HCEC 1CT (cell line): ENCODE data around the gene CACNA1S.

Source experiments
- DNase-seq: peaks from one replicate; pipeline ENCODE4 v3.0.0-alpha.2; 2017

Gene CACNA1S

GRCh38 chr1:201059871-201060555 lies 52.2 kb downstream of the CACNA1S start:
- DNase-seq: no peak

GRCh38 chr1:201059401-201059800 lies 52.8 kb downstream of the CACNA1S start:
- no peak for DNase-seq

GRCh38 chr1:201054091-201054543 lies 58.1 kb downstream of the CACNA1S start:
- DNase-seq: no peak

- no peak for DNase-seq
Observed at GRCh38 chr1:201053155-201053860, 58.9 kb downstream of the CACNA1S start.

DNA sequence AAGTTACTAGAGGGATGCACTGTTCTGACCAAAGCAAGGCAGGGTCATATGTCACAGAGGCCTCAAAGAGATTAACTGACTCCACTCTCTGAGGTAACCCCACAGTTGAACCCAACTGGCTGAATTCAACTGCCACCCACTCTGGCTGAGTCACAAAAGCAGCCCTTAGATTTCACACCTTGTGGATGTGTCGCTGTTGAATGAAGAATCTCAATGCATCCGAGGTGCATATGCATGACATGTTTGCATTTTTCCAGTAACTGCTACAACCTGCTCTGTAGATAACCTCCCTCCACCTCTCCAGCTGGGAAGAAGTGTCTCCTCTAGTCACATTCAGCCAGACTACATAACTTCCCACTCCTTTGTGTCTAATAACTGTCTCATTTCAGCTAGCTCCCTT lies 60.8 kb downstream of the CACNA1S start:
- DNase-seq: no peak

GRCh38 chr1:201050515-201051277 lies 61.5 kb downstream of the CACNA1S start:
- DNase-seq: peak; percentile 15

- no peak for DNase-seq
Observed at GRCh38 chr1:201049248-201049831, 62.9 kb downstream of the CACNA1S start.

GRCh38 chr1:201048521-201048920 lies 63.7 kb downstream of the CACNA1S start:
- no peak for DNase-seq

DNA sequence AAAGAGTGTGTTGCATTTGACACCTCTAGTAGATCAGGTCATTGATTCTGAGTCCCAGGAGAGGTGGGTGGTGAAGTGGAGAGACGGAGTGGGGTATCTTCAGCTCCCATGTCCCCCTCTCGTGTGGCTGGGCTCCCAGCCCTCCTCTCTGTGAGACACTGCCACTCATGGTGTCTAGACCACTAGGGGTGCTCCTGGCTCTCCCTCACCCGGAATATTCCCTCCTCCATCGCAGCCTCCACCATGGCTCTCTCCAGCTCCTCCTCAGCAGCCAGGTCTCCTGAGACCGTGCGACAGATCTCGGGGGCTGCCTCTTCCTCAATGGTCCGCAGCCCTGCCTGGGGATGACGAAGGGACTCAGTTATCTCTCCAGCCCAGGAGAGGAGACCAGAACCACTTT lies 68.1 kb downstream of the CACNA1S start:
- no peak for DNase-seq

DNA sequence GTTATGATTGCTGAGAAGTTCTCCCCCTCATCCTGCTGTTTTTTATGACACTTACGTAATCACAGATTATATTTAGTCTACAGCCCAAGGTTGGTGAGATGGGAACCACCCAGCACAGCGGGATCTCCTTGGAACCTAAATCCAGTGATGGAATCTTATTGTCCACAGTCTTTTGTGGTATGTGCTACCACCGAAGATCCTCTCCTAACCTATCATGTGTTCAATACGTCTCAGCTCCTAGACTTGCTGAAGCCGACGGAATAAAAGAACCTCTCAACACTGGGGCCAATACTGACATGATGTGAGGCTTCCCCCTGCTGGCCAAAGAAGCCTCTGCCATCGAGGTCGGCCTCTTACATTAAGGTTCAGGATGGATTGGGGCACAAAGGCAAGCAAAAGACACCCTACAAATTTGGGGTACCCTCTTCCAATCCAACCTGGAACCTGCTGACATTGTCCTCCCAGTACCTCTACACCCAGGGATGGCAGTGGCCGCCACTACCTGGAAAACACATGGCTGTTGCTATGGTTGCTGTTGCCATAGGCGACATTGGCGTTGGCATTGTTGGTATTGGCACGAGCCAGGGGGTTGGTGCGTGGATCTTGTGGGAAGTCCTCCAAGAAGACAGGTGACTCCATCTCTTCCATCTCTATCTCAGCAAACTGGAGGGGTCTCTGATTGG lies 69.3 kb downstream of the CACNA1S start:
- DNase-seq: peak; percentile 61

GRCh38 chr1:201041011-201041410 lies 71.2 kb downstream of the CACNA1S start:
- no peak for DNase-seq

DNA sequence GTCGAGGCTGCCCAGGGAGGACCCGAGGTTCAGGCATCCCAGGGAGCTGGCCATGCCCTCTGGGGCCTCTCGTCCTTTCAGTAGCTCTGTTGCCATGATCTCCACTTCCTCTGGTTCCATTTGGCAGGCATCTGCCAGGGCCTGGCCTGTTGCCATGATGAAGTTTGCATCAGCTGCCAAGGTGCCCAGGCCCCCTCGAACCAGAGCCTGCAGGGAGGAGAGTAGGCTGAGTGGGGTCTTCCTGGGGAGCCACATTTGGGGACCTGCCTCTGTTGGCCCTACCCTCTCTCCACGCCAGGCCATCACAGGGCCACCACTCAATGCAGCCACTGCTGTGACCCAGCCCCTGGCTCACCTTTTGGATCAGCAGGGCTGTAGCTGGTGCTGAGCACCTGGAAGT lies 72.3 kb downstream of the CACNA1S start:
- no peak for DNase-seq

DNA sequence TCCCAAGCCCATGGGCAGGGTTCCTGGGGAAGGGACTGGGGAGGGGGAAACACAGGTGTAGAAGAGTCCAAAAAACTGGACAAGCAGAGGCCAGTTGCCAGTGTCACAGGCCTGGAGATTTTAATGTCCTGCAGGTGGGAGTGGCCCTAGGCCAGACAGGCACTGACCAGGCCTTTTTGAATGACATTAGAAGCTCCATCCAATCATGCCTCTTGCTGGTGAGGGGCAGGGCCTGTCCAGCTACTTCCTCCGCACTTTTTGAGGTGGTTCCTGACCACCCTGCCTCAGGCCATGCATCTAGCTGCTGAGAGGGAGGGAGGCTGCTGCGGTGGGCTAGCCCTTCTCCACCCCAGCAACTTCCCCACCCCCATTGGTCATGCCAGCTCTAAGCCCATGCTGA lies 72.8 kb downstream of the CACNA1S start:
- DNase-seq: no peak

GRCh38 chr1:201038186-201038876 lies 73.9 kb downstream of the CACNA1S start:
- DNase-seq: no peak

DNA sequence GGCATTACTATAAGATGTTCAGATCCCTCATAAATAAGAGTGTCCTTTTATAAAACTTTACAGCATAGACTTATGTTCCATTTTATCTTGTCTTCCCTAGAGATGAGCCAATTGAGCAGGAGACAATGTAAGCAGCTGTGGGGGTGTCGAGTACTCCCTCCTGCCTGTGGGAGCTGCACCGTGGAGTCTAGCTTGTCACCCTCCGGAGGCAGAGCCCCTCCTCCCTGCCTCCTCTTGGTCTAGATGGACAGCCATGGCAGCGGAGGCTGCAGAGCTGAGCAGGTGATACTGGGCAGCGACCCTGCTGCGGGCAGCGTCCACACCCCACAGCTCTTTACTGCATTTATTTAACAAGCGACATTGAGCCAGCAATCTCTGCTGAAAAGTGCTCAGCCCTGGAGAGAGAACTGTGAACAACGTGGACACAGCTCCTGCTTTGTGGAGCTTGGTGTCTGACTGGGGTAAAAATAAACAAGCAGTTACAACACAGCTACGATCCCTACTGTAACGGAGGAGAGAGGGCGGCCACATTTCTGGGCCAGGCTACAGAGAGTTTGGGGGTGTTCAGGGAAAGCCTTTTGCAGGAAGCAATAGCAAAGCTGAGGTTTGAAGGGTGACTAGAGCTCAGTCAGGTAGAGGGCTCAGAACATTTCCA lies 75.9 kb downstream of the CACNA1S start:
- no peak for DNase-seq

GRCh38 chr1:201034671-201035070 lies 77.6 kb downstream of the CACNA1S start:
- no peak for DNase-seq

GRCh38 chr1:201032408-201032807 lies 79.8 kb downstream of the CACNA1S start:
- DNase-seq: no peak

DNA sequence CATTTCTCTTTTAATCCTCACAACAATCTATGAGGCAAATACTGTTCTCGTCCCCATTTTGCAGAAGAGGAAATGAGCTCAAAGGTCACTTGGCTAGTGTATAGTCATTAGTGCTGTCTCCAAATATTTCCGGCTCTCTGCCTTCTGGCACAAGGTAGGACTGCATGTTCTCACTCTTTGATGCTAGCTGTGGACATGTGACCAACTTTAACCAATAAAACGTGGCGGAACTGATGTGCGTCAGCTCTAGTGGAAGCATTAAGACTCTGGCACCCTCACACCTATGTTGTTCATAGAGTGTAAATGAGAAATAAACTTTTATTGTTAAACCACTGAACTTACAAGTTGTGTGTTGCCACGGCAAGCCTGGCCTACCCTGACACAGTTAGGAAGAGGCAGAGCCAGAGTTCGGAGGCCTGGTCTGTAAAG lies 83.8 kb downstream of the CACNA1S start:
- no peak for DNase-seq

GRCh38 chr1:201026836-201027235 lies 85.4 kb downstream of the CACNA1S start:
- no peak for DNase-seq

- no peak for DNase-seq
Observed at GRCh38 chr1:201026234-201026633, 86.0 kb downstream of the CACNA1S start.

GRCh38 chr1:201025571-201026002 lies 86.6 kb downstream of the CACNA1S start:
- DNase-seq: peak; percentile 50

DNA sequence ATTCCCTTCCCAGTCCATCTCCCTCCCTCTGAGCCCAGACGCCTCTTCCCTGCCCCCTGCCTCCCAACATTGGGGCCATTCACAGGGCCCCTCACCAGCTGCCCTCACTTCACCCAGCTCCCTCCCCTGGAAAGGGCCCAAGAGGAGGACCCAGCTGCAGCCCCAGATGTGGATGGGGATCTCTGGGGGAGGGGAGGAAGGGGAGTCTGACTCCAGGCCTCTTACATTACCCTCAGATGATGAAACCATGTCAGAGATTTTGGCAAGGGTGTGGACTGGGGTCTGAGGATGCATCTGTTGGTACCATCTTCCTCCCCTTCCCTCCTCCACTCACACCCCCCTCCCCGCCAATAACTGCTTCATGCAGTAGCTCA lies 87.6 kb downstream of the CACNA1S start:
- no peak for DNase-seq
